H1 (cell line): ENCODE results near the gene CRYGN. TPM values are rescaled to one million over a fixed set of nuclear protein-coding genes. Genes with fewer than 3 reads are reported as not detected.

Source experiments
- CTCF ChIA-PET: fragments of 300-600 bp; sonication (Branson Sonifier 250); formaldehyde crosslinking; loops from one replicate; lab custom pipeline; 2021; ENCODE audit not compliant: partially characterized antibody; lab: Charles Lee
- POLR2A ChIA-PET: fragments of 300-600 bp; sonication (Branson Sonifier 250); formaldehyde crosslinking; loops from one replicate; lab custom pipeline; 2021; ENCODE audit warnings: inconsistent platforms; ENCODE audit not compliant: partially characterized antibody; lab: Charles Lee
- DNase-seq, 2 experiments: peaks; one replicate each; pipeline versions ENCODE4 v3.0.0 to v3.0.0-alpha.2; 2010 to 2022; ENCODE audit warnings: low spot score in 2 of 2, low read depth in 1 of 2, mixed read lengths in 1 of 2
- FAIRE-seq: peaks from 2 replicates; lab custom pipeline; 2011; peaks lifted over from hg19 to GRCh38; lab: Jason Lieb, UNC
- H2AFZ ChIP-seq: 2 replicates; pipeline ENCODE4 v1.8.1; 2012; ENCODE audit warnings: low read length, inconsistent platforms
- H2AK5ac ChIP-seq: 2 replicates; pipeline ENCODE4 v1.6.1; 2013; ENCODE audit warnings: low read depth, low read length
- H2BK120ac ChIP-seq: replicated peaks from 2 replicates; pipeline ENCODE3; 2013; ENCODE audit warnings: low read depth, low read length, inconsistent platforms
- H2BK12ac ChIP-seq: 2 replicates; pipeline ENCODE4 v1.6.1; 2013; ENCODE audit warnings: low read depth, low read length
- H2BK15ac ChIP-seq: 2 replicates; pipeline ENCODE4 v1.6.1; 2013; ENCODE audit warnings: low read length
- H2BK20ac ChIP-seq: 2 replicates; pipeline ENCODE4 v1.6.1; 2013; ENCODE audit warnings: low read length
- H2BK5ac ChIP-seq: 2 replicates; pipeline ENCODE4 v1.6.1; 2013; ENCODE audit warnings: low read depth, low read length
- H3K14ac ChIP-seq: 2 replicates; pipeline ENCODE4 v1.6.1; 2013; ENCODE audit warnings: inconsistent platforms; ENCODE audit not compliant: insufficient read length
- H3K18ac ChIP-seq: 2 replicates; pipeline ENCODE4 v1.6.1; 2013; ENCODE audit warnings: low read length; ENCODE audit errors: extremely low read depth
- H3K23ac ChIP-seq: 2 replicates; pipeline ENCODE4 v1.6.1; 2013; ENCODE audit warnings: inconsistent platforms; ENCODE audit not compliant: insufficient read length
- H3K23me2 ChIP-seq: 2 replicates; pipeline ENCODE4 v1.6.1; 2013; ENCODE audit warnings: low read depth, low read length
- H3K27ac ChIP-seq: 2 replicates; pipeline ENCODE4 v1.6.1; 2011; ENCODE audit warnings: low read depth, low read length, inconsistent platforms
- H3K27me3 ChIP-seq, 4 experiments: replicated peaks in 1 of 4; 1 replicate in 1 of 4; 2 replicates in 3 of 4; pipeline versions ENCODE4 v1.6.1 to v1.8.1; 2011 to 2013; ENCODE audit warnings: low read length in 3 of 4, mild to moderate bottlenecking in 3 of 4, inconsistent platforms in 2 of 4, mixed read lengths in 2 of 4, moderate library complexity in 1 of 4; ENCODE audit not compliant: control insufficient read depth in 3 of 4, insufficient read depth in 3 of 4; ENCODE audit errors: extremely low read depth in 1 of 4
- H3K36me3 ChIP-seq, 4 experiments: 2 replicates each; pipeline versions ENCODE4 v1.6.1 to v1.8.1; 2011 to 2013; ENCODE audit warnings: mild to moderate bottlenecking in 4 of 4, low read length in 3 of 4, moderate library complexity in 2 of 4, control low read depth in 1 of 4, inconsistent platforms in 1 of 4; ENCODE audit not compliant: insufficient read depth in 4 of 4, control insufficient read depth in 2 of 4
- H3K4ac ChIP-seq: replicated peaks from 2 replicates; pipeline ENCODE3; 2013; ENCODE audit warnings: low read length, low read depth, mixed read lengths, inconsistent platforms; ENCODE audit not compliant: insufficient read length
- H3K4me1 ChIP-seq, 4 experiments: replicated peaks in 1 of 4; 1 replicate in 1 of 4; 2 replicates in 3 of 4; pipeline versions ENCODE4 v1.6.1 to v1.8.1; 2011 to 2013; ENCODE audit warnings: low read length in 3 of 4, inconsistent platforms in 2 of 4, mixed read lengths in 1 of 4; ENCODE audit not compliant: insufficient read depth in 4 of 4, control insufficient read depth in 3 of 4
- H3K4me2 ChIP-seq, 2 experiments: 2 replicates each; pipeline versions ENCODE4 v1.6.1 to v1.8.1; 2011 to 2013; ENCODE audit warnings: low read depth in 2 of 2, low read length in 2 of 2, control low read depth in 1 of 2, inconsistent platforms in 1 of 2, mild to moderate bottlenecking in 1 of 2; ENCODE audit not compliant: insufficient read depth in 1 of 2
- H3K4me3 ChIP-seq, 4 experiments: fragments of 200-600, 300-600 bp in 1 of 4; sonication (generic), shearing (Covaris generic), sonication (Bioruptor Twin) in 1 of 4; 2 replicates each; pipeline versions ENCODE4 v1.5.1 to v1.8.1; 2011 to 2016; ENCODE audit warnings: low read length in 4 of 4, low read depth in 3 of 4, control low read depth in 2 of 4, inconsistent platforms in 2 of 4, mild to moderate bottlenecking in 2 of 4, mixed read lengths in 1 of 4, moderate library complexity in 1 of 4; ENCODE audit not compliant: insufficient read depth in 2 of 4; ENCODE audit errors: extremely low read depth in 1 of 4
- H3K56ac ChIP-seq: replicated peaks from 2 replicates; pipeline ENCODE3; 2013; ENCODE audit warnings: low read depth, mild to moderate bottlenecking, mixed read lengths, low read length, inconsistent platforms; ENCODE audit not compliant: insufficient read length
- H3K79me1 ChIP-seq: 2 replicates; pipeline ENCODE4 v1.6.1; 2013; ENCODE audit warnings: low read depth, low read length, control low read depth
- H3K79me2 ChIP-seq, 2 experiments: 2 replicates each; pipeline versions ENCODE4 v1.6.1 to v1.8.1; 2012 to 2013; ENCODE audit warnings: low read length in 2 of 2, mild to moderate bottlenecking in 2 of 2, inconsistent platforms in 1 of 2; ENCODE audit not compliant: insufficient read depth in 2 of 2, control insufficient read depth in 1 of 2
- H3K9ac ChIP-seq, 4 experiments: replicated peaks in 1 of 4; 1 replicate in 1 of 4; 2 replicates in 3 of 4; pipeline versions ENCODE4 v1.6.1 to v1.8.1; 2011 to 2013; ENCODE audit warnings: low read depth in 3 of 4, low read length in 3 of 4, control low read depth in 2 of 4, mild to moderate bottlenecking in 2 of 4, moderate library complexity in 2 of 4, inconsistent platforms in 1 of 4; ENCODE audit errors: extremely low read depth in 1 of 4
- H3K9me3 ChIP-seq, 2 experiments: 2 replicates each; pipeline versions ENCODE4 v1.6.1 to v1.8.1; 2012 to 2013; ENCODE audit warnings: mild to moderate bottlenecking in 2 of 2, moderate library complexity in 2 of 2, control low read depth in 1 of 2, inconsistent platforms in 1 of 2, low read depth in 1 of 2, low read length in 1 of 2, mixed read lengths in 1 of 2; ENCODE audit not compliant: insufficient read depth in 2 of 2
- H4K20me1 ChIP-seq, 2 experiments: replicated peaks in 1 of 2; 2 replicates each; pipeline versions ENCODE3 to v1.8.1; 2011 to 2013; ENCODE audit warnings: inconsistent platforms in 2 of 2, low read length in 2 of 2, mild to moderate bottlenecking in 1 of 2; ENCODE audit not compliant: insufficient read depth in 2 of 2, control insufficient read depth in 1 of 2
- H4K5ac ChIP-seq: 2 replicates; pipeline ENCODE4 v1.6.1; 2013; ENCODE audit warnings: low read length, low read depth, mixed read lengths, inconsistent platforms; ENCODE audit not compliant: insufficient read length
- H4K8ac ChIP-seq: 2 replicates; pipeline ENCODE4 v1.8.0; 2013; ENCODE audit warnings: mild to moderate bottlenecking, moderate library complexity, low read length, inconsistent platforms; ENCODE audit not compliant: insufficient read depth; ENCODE audit errors: extremely low read depth
- H4K91ac ChIP-seq: replicated peaks from 2 replicates; pipeline ENCODE3; 2013; ENCODE audit warnings: low read length, mixed read lengths, inconsistent platforms; ENCODE audit not compliant: insufficient read length
- KDM4A ChIP-seq: IDR thresholded peaks from one replicate; pipeline ENCODE4 v1.7.1; 2012; ENCODE audit warnings: low read depth, mild to moderate bottlenecking, moderate library complexity, low read length, inconsistent platforms; ENCODE audit not compliant: severe bottlenecking
- RXRA ChIP-seq: IDR thresholded peaks from 2 replicates; pipeline ENCODE4 v1.6.1; 2011; ENCODE audit warnings: low read depth, mild to moderate bottlenecking, low read length, moderate library complexity; ENCODE audit not compliant: insufficient read depth
- SIRT6 ChIP-seq: IDR thresholded peaks from one replicate; pipeline ENCODE4 v1.7.1; 2012; ENCODE audit warnings: low read length, inconsistent platforms
- TEAD4 ChIP-seq: IDR thresholded peaks from 2 replicates; pipeline ENCODE4 v1.6.1; 2012; ENCODE audit warnings: low read depth, low read length, inconsistent platforms, mixed read lengths
- ZNF274 ChIP-seq: IDR thresholded peaks from 2 replicates; pipeline ENCODE4 v1.7.0; 2012; ENCODE audit warnings: low read length, borderline replicate concordance; ENCODE audit errors: extremely low read depth
- WGBS, 2 experiments: shearing (Covaris generic) in 1 of 2; methylation state at CpG; one replicate each; pipeline versions ENCODE4 v1.1.6 to v1.1.7; 2013 to 2015; ENCODE audit warnings: low lambda C conversion rate in 2 of 2, mixed read lengths in 2 of 2, inconsistent platforms in 1 of 2, low coverage in 1 of 2, missing lambda C conversion rate in 1 of 2; ENCODE audit not compliant: insufficient replicate concordance in 2 of 2, insufficient coverage in 1 of 2, insufficient read length in 1 of 2; ENCODE audit errors: extremely low coverage in 1 of 2, missing lambda C conversion rate in 1 of 2; 5-methylcytosine and 5-hydroxymethylcytosine counted together
- polyA plus RNA-seq, 7 experiments: library from polyadenylated mRNA; depleted of rRNA in 3 of 7; stranded (reverse) in 5 of 7; unstranded in 2 of 7; fragments of >200 nt in 5 of 7; fragments of 200-250 nt in 2 of 7; gene quantifications; 1 replicate in 5 of 7; 2 replicates in 1 of 7; 4 replicates in 1 of 7; pipeline versions ENCODE4 v1.2.1 to v1.2.3, GENCODE V29; 2011 to 2013; ENCODE audit warnings: missing spikeins in 2 of 7, mixed read lengths in 2 of 7
- total RNA-seq: library from RNA; stranded (reverse); fragmentation: NEBNext Ultra II Directional; extraction: Animal tissue kit (Norgen Biotek cat#: 25700); gene quantifications from 2 replicates; pipeline ENCODE4 v1.2.1, GENCODE V29; 2021
- TF ChIP-seq, protein P1 (sequence below): IDR thresholded peaks from 2 replicates; pipeline ENCODE4 v1.6.1; 2011; ENCODE audit warnings: low read length, improper control_type of control experiment

The CRYGN gene
- total and polyA plus RNA-seq, 2 of the 8 experiments (the other 6 are each of a cell fraction or from before 2014, with no cell fraction given) = 0.98 to 1.6 TPM

GRCh38 chr7:151438864-151439601 is 908 bp downstream of the CRYGN start:
- no peaks in the 10 kb centered on the region for H3K79me2 ChIP-seq
- H3K27ac ChIP-seq = no peak overlapping the region
- peaks cover 8% of the 10 kb centered on the region; the same call in 1 of the 2 replicates for H3K23me2 ChIP-seq
- peaks cover 0 to 7% (median 6%) of the 10 kb centered on the region in 4 experiments; a peak in 4 of 7 replicates for H3K27me3 ChIP-seq
- TF ChIP-seq ZNF274 = no peak
- TF ChIP-seq, protein P1, sequence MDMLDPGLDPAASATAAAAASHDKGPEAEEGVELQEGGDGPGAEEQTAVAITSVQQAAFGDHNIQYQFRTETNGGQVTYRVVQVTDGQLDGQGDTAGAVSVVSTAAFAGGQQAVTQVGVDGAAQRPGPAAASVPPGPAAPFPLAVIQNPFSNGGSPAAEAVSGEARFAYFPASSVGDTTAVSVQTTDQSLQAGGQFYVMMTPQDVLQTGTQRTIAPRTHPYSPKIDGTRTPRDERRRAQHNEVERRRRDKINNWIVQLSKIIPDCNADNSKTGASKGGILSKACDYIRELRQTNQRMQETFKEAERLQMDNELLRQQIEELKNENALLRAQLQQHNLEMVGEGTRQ = no peak
- TF ChIP-seq RXRA = no peak
- no peak for TF ChIP-seq KDM4A
- no peak for TF ChIP-seq SIRT6
- peak; percentile 36; the same call in 1 of the 2 replicates for TF ChIP-seq TEAD4
- no peak for FAIRE-seq
- no peak overlapping the region for H2BK5ac ChIP-seq
- no peak overlapping the region for H4K8ac ChIP-seq
- H3K36me3 ChIP-seq = no peaks in the 10 kb centered on the region
- peak overlapping the region; percentile 37 to 66 (median 57); a peak in 6 of 8 replicates for H3K4me3 ChIP-seq
- H3K4me1 ChIP-seq = peaks cover 0 to 17% (median 6%) of the 10 kb centered on the region in 4 experiments; a peak in 6 of 7 replicates
- no peak overlapping the region for H2AFZ ChIP-seq
- peak overlapping the region; percentile 51; the same call in 1 of the 2 replicates for H3K18ac ChIP-seq
- H3K79me1 ChIP-seq = no peaks in the 10 kb centered on the region
- peak overlapping the region; percentile 21 for H2BK120ac ChIP-seq
- no peak overlapping the region for H2AK5ac ChIP-seq
- H4K5ac ChIP-seq = no peak overlapping the region
- no peak overlapping the region for H3K14ac ChIP-seq
- H3K4me2 ChIP-seq = peak overlapping the region; percentile 79 to 84
- no peak for DNase-seq
- ChIA-PET CTCF (interaction anchor here (1.2 to 4.2 kb wide), 8 partner anchors 9 to 87 kb away, joined by 3 to 24 read pairs (median 5); no protein-coding TSS in a partner anchor), POLR2A (interaction anchor here (0.9 to 2.1 kb wide), 2 partner anchors 9 to 10 kb away, joined by 3 to 8 read pairs; no protein-coding TSS in a partner anchor)
- no peak overlapping the region for H4K91ac ChIP-seq
- H2BK15ac ChIP-seq = peak overlapping the region; percentile 88
- H3K9me3 ChIP-seq = no peaks in the 10 kb centered on the region
- H3K23ac ChIP-seq = no peak overlapping the region
- H4K20me1 ChIP-seq = no peaks in the 10 kb centered on the region
- WGBS, 2 experiments = 91% methylated on average over 17 of the region's 17 CpGs; no CpG with 5 or more reads in 1 of the 2 experiments
- H2BK20ac ChIP-seq = no peak overlapping the region
- H3K56ac ChIP-seq = no peak overlapping the region
- no peak overlapping the region for H3K9ac ChIP-seq
- peak overlapping the region; percentile 92; the same call in 1 of the 2 replicates for H2BK12ac ChIP-seq
- H3K4ac ChIP-seq = peak overlapping the region; percentile 34
